Endodermal cell (in vitro differentiated cells): ENCODE measurements around the gene LDB1. TPM values are rescaled to one million over a fixed set of nuclear protein-coding genes. Genes with fewer than 3 reads are reported as not detected.
A peak's percentile ranks its signal among the peaks of the same experiment; 100 is the strongest.

Source experiments
- DNase-seq: peaks from one replicate; pipeline ENCODE4 v3.0.0-alpha.2; 2017
- H3K27ac ChIP-seq: 2 replicates; pipeline ENCODE4 v1.5.1; 2013; ENCODE audit warnings: mild to moderate bottlenecking, low read depth, low read length, moderate library complexity
- H3K27me3 ChIP-seq: 2 replicates; pipeline ENCODE4 v1.6.1; 2013; ENCODE audit warnings: mild to moderate bottlenecking, low read length, moderate library complexity; ENCODE audit not compliant: insufficient read depth, control insufficient read depth, poor library complexity, severe bottlenecking
- H3K36me3 ChIP-seq: 2 replicates; pipeline ENCODE4 v1.7.0; 2013; ENCODE audit warnings: mild to moderate bottlenecking, low read length, moderate library complexity; ENCODE audit not compliant: control insufficient read depth, insufficient read depth
- H3K4me1 ChIP-seq: one replicate; pipeline ENCODE4 v1.7.0; 2013; ENCODE audit warnings: low read length; ENCODE audit not compliant: control insufficient read depth, insufficient read depth
- H3K4me3 ChIP-seq: 2 replicates; pipeline ENCODE4 v1.5.1; 2013; ENCODE audit warnings: mild to moderate bottlenecking, low read length, moderate library complexity
- H3K9ac ChIP-seq: 2 replicates; pipeline ENCODE4 v1.6.1; 2013; ENCODE audit warnings: mild to moderate bottlenecking, low read length, moderate library complexity; ENCODE audit not compliant: poor library complexity, severe bottlenecking; ENCODE audit errors: extremely low read depth
- H3K9me3 ChIP-seq: 2 replicates; pipeline ENCODE4 v1.6.1; 2013; ENCODE audit warnings: mild to moderate bottlenecking, low read length, moderate library complexity; ENCODE audit not compliant: control insufficient read depth
- H3K27ac Mint-ChIP-seq: 2 replicates; pipeline ENCODE4 v1.8.0; 2020; ENCODE audit warnings: mixed read lengths
- H3K27me3 Mint-ChIP-seq: 2 replicates; pipeline ENCODE4 v1.8.0; 2021; ENCODE audit warnings: mild to moderate bottlenecking, mixed read lengths; ENCODE audit not compliant: insufficient read depth
- H3K36me3 Mint-ChIP-seq: 2 replicates; pipeline ENCODE4 v1.8.0; 2020; ENCODE audit warnings: low read depth, mixed read lengths
- H3K4me1 Mint-ChIP-seq: 2 replicates; pipeline ENCODE4 v1.8.0; 2020; ENCODE audit warnings: mixed read lengths
- H3K4me3 Mint-ChIP-seq: 2 replicates; pipeline ENCODE4 v1.8.0; 2020; ENCODE audit warnings: mild to moderate bottlenecking, moderate library complexity, mixed read lengths
- H3K9me3 Mint-ChIP-seq: 2 replicates; pipeline ENCODE4 v1.8.0; 2020; ENCODE audit warnings: mild to moderate bottlenecking, mixed read lengths
- CTCF ChIP-seq: fragments of 200-600 bp; sonication (generic); conservative IDR thresholded peaks from 2 replicates; pipeline ENCODE4 v1.5.0; 2021; ENCODE audit warnings: antibody characterized with exemption, mild to moderate bottlenecking
- WGBS, 2 experiments: methylation state at CpG; one replicate each; pipeline versions ENCODE4 v1.1.5 to v1.1.7; 2013; ENCODE audit warnings: missing lambda C conversion rate in 2 of 2, mixed read lengths in 1 of 2; ENCODE audit not compliant: insufficient coverage in 1 of 2, insufficient read length in 1 of 2; 5-methylcytosine and 5-hydroxymethylcytosine counted together
- total RNA-seq, 2 donors: library from RNA; stranded (reverse); fragmentation: NEBNext Ultra II Directional in 1 of 2; extraction: Animal tissue kit (Norgen Biotek cat#: 25700) in 1 of 2; gene quantifications; 2 replicates in 1 of 2; 3 replicates in 1 of 2; pipeline ENCODE4 v1.2.1, GENCODE V29; 2021

The LDB1 gene
- total RNA-seq, 2 donors from 2014 or later = 72.0 to 82.6 TPM

GRCh38 chr10:102120991-102121738 lies 997 bp upstream of the LDB1 start:
- Mint-ChIP-seq H3K4me3 (peak overlapping the region; percentile 75), H3K27ac (peak overlapping the region; percentile 97), H3K4me1 (peaks cover 49% of the 10 kb centered on the region), H3K27me3 (no peaks in the 10 kb centered on the region), H3K36me3 (no peaks in the 10 kb centered on the region), H3K9me3 (no peaks in the 10 kb centered on the region)
- WGBS, 2 experiments = 1% methylated on average over 12 of the region's 15 CpGs; no CpG with 5 or more reads in 1 of the 2 experiments
- Histone ChIP-seq H3K9ac (peak overlapping the region; percentile 79), H3K27me3 (no peaks in the 10 kb centered on the region), H3K36me3 (no peaks in the 10 kb centered on the region), H3K4me3 (peak overlapping the region; percentile 80), H3K4me1 (peaks cover 15% of the 10 kb centered on the region), H3K9me3 (no peaks in the 10 kb centered on the region), H3K27ac (peak overlapping the region; percentile 72)
- no peak for TF ChIP-seq CTCF
- peak; percentile 94 for DNase-seq

GRCh38 chr10:102119417-102120141 lies 589 bp downstream of the LDB1 start:
- no peaks in the 10 kb centered on the region for H3K36me3 ChIP-seq
- peak overlapping the region; percentile 80 for H3K4me3 ChIP-seq
- DNase-seq = peak; percentile 88
- peak overlapping the region; percentile 92 for H3K27ac Mint-ChIP-seq
- peak overlapping the region; percentile 75 for H3K4me3 Mint-ChIP-seq
- WGBS, 2 experiments = 0% methylated on average over 3 to 22 of the region's 22 CpGs
- no peaks in the 10 kb centered on the region for H3K9me3 ChIP-seq
- peak overlapping the region; percentile 79 for H3K9ac ChIP-seq
- no peak for TF ChIP-seq CTCF
- no peaks in the 10 kb centered on the region for H3K27me3 Mint-ChIP-seq
- peaks cover 15% of the 10 kb centered on the region for H3K4me1 ChIP-seq
- H3K27me3 ChIP-seq = no peaks in the 10 kb centered on the region
- H3K9me3 Mint-ChIP-seq = no peaks in the 10 kb centered on the region
- peaks cover 60% of the 10 kb centered on the region for H3K4me1 Mint-ChIP-seq
- H3K27ac ChIP-seq = peak overlapping the region; percentile 89
- H3K36me3 Mint-ChIP-seq = no peaks in the 10 kb centered on the region

- WGBS, 2 experiments = 21 to 30% methylated on average over 3 to 6 of the region's 6 CpGs
- Mint-ChIP-seq H3K9me3 (no peaks in the 10 kb centered on the region), H3K4me3 (peak overlapping the region; percentile 75), H3K4me1 (peaks cover 60% of the 10 kb centered on the region), H3K27me3 (no peaks in the 10 kb centered on the region), H3K36me3 (no peaks in the 10 kb centered on the region), H3K27ac (peak overlapping the region; percentile 97)
- peak overlapping the region; percentile 97 for H3K27ac ChIP-seq
- H3K4me1 ChIP-seq = peaks cover 15% of the 10 kb centered on the region
- H3K27me3 ChIP-seq = no peaks in the 10 kb centered on the region
- H3K9me3 ChIP-seq = no peaks in the 10 kb centered on the region
- no peak overlapping the region for H3K9ac ChIP-seq
- H3K4me3 ChIP-seq = peak overlapping the region; percentile 80
- DNase-seq = peak; percentile 76
- H3K36me3 ChIP-seq = no peaks in the 10 kb centered on the region
- no peak for TF ChIP-seq CTCF
Observed at GRCh38 chr10:102118867-102119266, 1.3 kb downstream of the LDB1 start.
